ENCODE measurements around the gene SLC5A3. TPM values are rescaled to one million over a fixed set of nuclear protein-coding genes. Genes with fewer than 3 reads are reported as not detected.

SLC5A3 gene
- total RNA-seq, 2 donors from 2014 or later: 8.2 to 44.0 TPM

- TF ChIP-seq POLR2A (IDR thresholded peaks at IDR 0.05) (no peak), POLR2AphosphoS5 (IDR thresholded peaks at IDR 0.05) (no peak)
- TF ChIP-seq, protein P1, sequence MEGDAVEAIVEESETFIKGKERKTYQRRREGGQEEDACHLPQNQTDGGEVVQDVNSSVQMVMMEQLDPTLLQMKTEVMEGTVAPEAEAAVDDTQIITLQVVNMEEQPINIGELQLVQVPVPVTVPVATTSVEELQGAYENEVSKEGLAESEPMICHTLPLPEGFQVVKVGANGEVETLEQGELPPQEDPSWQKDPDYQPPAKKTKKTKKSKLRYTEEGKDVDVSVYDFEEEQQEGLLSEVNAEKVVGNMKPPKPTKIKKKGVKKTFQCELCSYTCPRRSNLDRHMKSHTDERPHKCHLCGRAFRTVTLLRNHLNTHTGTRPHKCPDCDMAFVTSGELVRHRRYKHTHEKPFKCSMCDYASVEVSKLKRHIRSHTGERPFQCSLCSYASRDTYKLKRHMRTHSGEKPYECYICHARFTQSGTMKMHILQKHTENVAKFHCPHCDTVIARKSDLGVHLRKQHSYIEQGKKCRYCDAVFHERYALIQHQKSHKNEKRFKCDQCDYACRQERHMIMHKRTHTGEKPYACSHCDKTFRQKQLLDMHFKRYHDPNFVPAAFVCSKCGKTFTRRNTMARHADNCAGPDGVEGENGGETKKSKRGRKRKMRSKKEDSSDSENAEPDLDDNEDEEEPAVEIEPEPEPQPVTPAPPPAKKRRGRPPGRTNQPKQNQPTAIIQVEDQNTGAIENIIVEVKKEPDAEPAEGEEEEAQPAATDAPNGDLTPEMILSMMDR (IDR thresholded peaks at IDR 0.05): no peak
- DNase-seq (ENCODE audit: low spot score): no peak
- Histone ChIP-seq H3K27me3 (replicated peaks; ENCODE audit: insufficient read depth) (no peaks in the 10 kb centered on the region), H3K36me3 (no peaks in the 10 kb centered on the region), H3K4me1 (replicated peaks) (peaks cover 10% of the 10 kb centered on the region), H3K4me3 (no peak overlapping the region), H3K9me3 (no peaks in the 10 kb centered on the region), H3K27ac (no peak overlapping the region)
- WGBS: 97% methylated on average over 1 of the region's 1 CpG
- intact Hi-C loops (cut with DNase I): no loop called here
These were observed 3.5 kb downstream of the SLC5A3 start for GRCh38 chr21:34076835-34077234.

DNA sequence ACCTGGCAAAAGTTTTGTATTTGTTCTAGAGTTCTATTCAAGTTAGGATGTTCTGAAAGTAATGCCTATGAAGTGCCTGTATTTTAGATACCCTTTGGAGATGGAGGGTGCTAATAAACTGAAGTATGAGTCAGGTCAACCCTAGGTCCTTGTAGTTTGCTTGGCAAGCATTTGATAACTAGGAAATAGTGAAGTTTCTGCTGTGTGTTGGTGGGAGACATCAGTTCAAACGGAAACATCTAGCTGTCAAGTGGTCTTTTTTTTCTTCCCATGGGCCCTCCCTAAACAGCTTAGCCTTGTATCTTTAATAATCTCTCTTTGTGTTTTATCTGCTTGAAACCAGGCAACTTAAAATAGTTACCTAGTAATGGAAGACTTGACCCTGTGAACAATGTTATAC, 4.5 kb downstream of the SLC5A3 start:
- H3K4me1 ChIP-seq (replicated peaks): peaks cover 10% of the 10 kb centered on the region

DNA sequence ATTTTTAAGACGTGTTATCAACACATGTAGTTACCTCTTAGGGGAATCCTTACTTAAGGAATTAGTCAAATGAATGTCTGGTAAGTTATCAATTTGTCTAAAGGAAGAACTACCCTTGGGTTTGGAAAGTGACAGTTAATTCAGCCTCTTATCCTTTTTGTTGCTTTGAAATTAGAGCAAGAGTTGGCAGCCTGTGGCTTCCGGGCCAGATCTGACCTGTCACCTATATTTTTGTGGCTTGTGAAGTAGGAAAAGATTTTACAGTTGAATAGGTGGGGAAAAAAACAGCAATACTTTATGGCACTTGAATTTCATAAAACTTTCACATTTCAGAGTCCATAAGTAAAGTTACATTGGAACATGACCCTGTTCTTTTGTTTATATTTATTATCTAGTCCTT, 5.5 kb downstream of the SLC5A3 start:
- Histone ChIP-seq H3K9me3 (no peaks in the 10 kb centered on the region), H3K4me3 (no peak overlapping the region), H3K36me3 (no peaks in the 10 kb centered on the region), H3K27me3 (replicated peaks; ENCODE audit: insufficient read depth) (no peaks in the 10 kb centered on the region), H3K4me1 (replicated peaks) (peaks cover 14% of the 10 kb centered on the region), H3K27ac (no peak overlapping the region)
- intact Hi-C loops (cut with DNase I): no loop called here
- TF ChIP-seq POLR2AphosphoS5 (IDR thresholded peaks at IDR 0.05): no peak
- TF ChIP-seq, protein P1 (IDR thresholded peaks at IDR 0.05): no peak
- TF ChIP-seq POLR2A (IDR thresholded peaks at IDR 0.05): no peak
- no peak for DNase-seq (ENCODE audit: low spot score)
- WGBS: 51% methylated on average over 2 of the region's 2 CpGs

More for the DNA sequence above, 4.5 kb downstream of the SLC5A3 start:
- WGBS: 89% methylated on average over 1 of the region's 1 CpG
- TF ChIP-seq POLR2AphosphoS5 (IDR thresholded peaks at IDR 0.05) (no peak), POLR2A (IDR thresholded peaks at IDR 0.05) (no peak)
- TF ChIP-seq, protein P1 (IDR thresholded peaks at IDR 0.05): no peak
- no peak for DNase-seq (ENCODE audit: low spot score)
- Histone ChIP-seq H3K27ac (no peak overlapping the region), H3K4me3 (no peak overlapping the region), H3K36me3 (no peaks in the 10 kb centered on the region), H3K9me3 (no peaks in the 10 kb centered on the region), H3K27me3 (replicated peaks; ENCODE audit: insufficient read depth) (no peaks in the 10 kb centered on the region)
- intact Hi-C loops (cut with DNase I): no loop called here

GRCh38 chr21:34080710-34081109, 7.3 kb downstream of the SLC5A3 start:
- WGBS: 94% methylated on average over 5 of the region's 5 CpGs
- H3K9me3 ChIP-seq: no peaks in the 10 kb centered on the region
- TF ChIP-seq POLR2A (IDR thresholded peaks at IDR 0.05) (no peak), POLR2AphosphoS5 (IDR thresholded peaks at IDR 0.05) (no peak)
- TF ChIP-seq, protein P1 (IDR thresholded peaks at IDR 0.05): no peak
- H3K36me3 ChIP-seq: no peaks in the 10 kb centered on the region
- no peak overlapping the region for H3K4me3 ChIP-seq
- no peak for DNase-seq (ENCODE audit: low spot score)
- peaks cover 4% of the 10 kb centered on the region for H3K4me1 ChIP-seq (replicated peaks)
- no peaks in the 10 kb centered on the region for H3K27me3 ChIP-seq (replicated peaks; ENCODE audit: insufficient read depth)
- intact Hi-C loops (cut with DNase I): no loop called here
- no peak overlapping the region for H3K27ac ChIP-seq

DNA sequence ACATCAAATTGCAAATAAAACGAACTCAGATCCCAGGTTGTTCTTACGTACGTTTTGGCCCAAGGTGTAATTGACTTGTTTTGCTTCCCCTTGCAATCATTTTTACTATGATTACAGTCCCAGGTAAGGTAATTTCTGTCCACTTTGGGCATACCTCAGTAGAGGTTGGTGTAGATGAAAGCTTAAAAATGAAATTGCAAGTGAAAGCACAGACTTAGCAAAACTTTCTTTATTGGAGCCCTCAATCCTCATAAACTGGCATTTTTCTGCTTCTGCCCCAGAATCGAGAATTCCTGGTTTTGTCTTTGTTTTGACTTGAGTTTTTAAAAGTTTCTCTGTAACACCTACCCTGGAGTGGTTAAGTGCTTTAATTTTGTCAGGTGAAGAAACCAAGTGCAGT, 9.4 kb downstream of the SLC5A3 start:
- Histone ChIP-seq H3K27ac (no peak overlapping the region), H3K9me3 (no peaks in the 10 kb centered on the region), H3K4me1 (replicated peaks) (peaks cover 4% of the 10 kb centered on the region), H3K36me3 (no peaks in the 10 kb centered on the region), H3K4me3 (no peak overlapping the region), H3K27me3 (replicated peaks; ENCODE audit: insufficient read depth) (no peaks in the 10 kb centered on the region)
- intact Hi-C loops (cut with DNase I): no loop called here
- DNase-seq (ENCODE audit: low spot score): no peak
- 35% methylated on average over 4 of the region's 4 CpGs for WGBS
- TF ChIP-seq POLR2AphosphoS5 (IDR thresholded peaks at IDR 0.05): no peak
- TF ChIP-seq POLR2A (IDR thresholded peaks at IDR 0.05): no peak
- TF ChIP-seq, protein P1 (IDR thresholded peaks at IDR 0.05): no peak

Measured in prostate gland (tissue), 2 donors.